Stimulated activated naive CD8-positive, alpha-beta T cell treated with anti-CD3 and anti-CD28 coated beads, Interleukin-15, amount 100 ng/mL, for 72 hours (primary cell): Measurements from ENCODE around the gene CCDC149.
A peak's percentile ranks its signal among the peaks of the same experiment; 100 is the strongest.

Experiments
- ATAC-seq: fragments of 150-1000 bp; cut with Tn5 transposase; 2 replicates; pipeline ENCODE4 v1.10.0; 2021; ENCODE audit warnings: mild to moderate bottlenecking, moderate library complexity
- DNase-seq, 2 donors: peaks; one replicate each; pipeline ENCODE4 v3.0.0; 2021 to 2022
- H3K27ac Mint-ChIP-seq, 2 donors: one replicate each; pipeline ENCODE4 v1.8.0; 2022; ENCODE audit warnings: mild to moderate bottlenecking in 2 of 2, mixed read lengths in 2 of 2, moderate library complexity in 2 of 2
- H3K27me3 Mint-ChIP-seq: one replicate; pipeline ENCODE4 v1.8.0; 2022; ENCODE audit warnings: mixed read lengths
- H3K4me1 Mint-ChIP-seq: one replicate; pipeline ENCODE4 v1.8.0; 2022; ENCODE audit warnings: mild to moderate bottlenecking, mixed read lengths
- H3K4me3 Mint-ChIP-seq, 2 donors: one replicate each; pipeline ENCODE4 v1.8.0; 2022; ENCODE audit warnings: mild to moderate bottlenecking in 2 of 2, mixed read lengths in 2 of 2, moderate library complexity in 1 of 2
- H3K9me3 Mint-ChIP-seq, 2 donors: one replicate each; pipeline ENCODE4 v1.8.0; 2022; ENCODE audit warnings: mixed read lengths in 2 of 2

The CCDC149 gene

DNA sequence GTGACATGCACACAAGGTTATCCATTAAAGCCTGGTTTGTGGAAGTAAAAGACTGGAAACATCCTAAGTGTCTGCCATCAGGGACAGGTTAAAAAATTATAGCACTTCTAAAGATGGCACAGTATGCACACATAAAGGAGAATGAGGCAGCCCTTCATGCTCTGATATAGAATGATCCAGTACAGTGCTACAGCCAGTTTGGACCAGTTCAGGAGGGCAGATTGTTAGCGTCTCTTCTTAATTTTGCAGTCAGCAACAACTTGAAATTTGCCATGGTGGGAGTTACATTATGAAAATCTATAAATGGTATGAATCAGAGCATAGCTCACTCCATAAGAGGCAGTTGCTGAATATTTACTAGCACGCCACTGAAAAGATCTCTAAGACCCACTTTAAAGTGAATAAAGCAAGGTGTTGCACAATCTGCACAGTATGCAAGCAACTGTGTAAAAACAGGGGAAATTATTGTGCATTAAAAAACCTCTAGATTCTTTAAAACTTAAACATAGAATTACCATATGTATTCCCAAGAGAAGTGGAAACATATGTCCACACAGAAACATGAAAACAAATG is 137.7 kb downstream of the CCDC149 start:
- no peak overlapping the region for H3K27ac Mint-ChIP-seq
- peaks cover 5 to 9% of the 10 kb centered on the region in 2 donors for H3K9me3 Mint-ChIP-seq
- peaks cover 10% of the 10 kb centered on the region for H3K27me3 Mint-ChIP-seq
- H3K4me3 Mint-ChIP-seq = no peak overlapping the region
- H3K4me1 Mint-ChIP-seq = peaks cover 3% of the 10 kb centered on the region
- DNase-seq = no peak
- ATAC-seq = no peak

DNA sequence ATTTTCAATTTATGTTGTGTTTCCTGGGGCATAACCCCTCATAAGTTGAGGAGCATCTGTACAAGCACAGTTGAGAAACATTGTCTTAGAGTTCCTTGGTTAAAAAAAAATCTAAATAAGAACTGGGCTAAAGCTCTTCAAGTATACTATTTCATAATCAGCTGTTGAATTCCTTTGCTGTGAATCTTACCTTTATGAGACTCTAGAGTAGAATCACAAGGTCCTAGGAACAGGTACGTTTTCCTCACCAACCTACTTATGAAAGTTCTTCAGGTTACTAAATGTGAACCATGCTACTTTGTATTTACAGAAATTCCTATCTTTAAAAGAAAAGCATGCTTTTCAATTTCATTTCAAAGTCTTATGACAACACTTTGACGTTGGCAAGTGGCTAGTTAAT is 138.4 kb downstream of the CCDC149 start:
- Mint-ChIP-seq H3K27me3 (peaks cover 10% of the 10 kb centered on the region), H3K4me1 (peaks cover 6% of the 10 kb centered on the region), H3K27ac (no peak overlapping the region), H3K4me3 (no peak overlapping the region), H3K9me3 (peaks cover 5 to 9% of the 10 kb centered on the region in 2 donors)
- DNase-seq = no peak
- no peak for ATAC-seq

DNA sequence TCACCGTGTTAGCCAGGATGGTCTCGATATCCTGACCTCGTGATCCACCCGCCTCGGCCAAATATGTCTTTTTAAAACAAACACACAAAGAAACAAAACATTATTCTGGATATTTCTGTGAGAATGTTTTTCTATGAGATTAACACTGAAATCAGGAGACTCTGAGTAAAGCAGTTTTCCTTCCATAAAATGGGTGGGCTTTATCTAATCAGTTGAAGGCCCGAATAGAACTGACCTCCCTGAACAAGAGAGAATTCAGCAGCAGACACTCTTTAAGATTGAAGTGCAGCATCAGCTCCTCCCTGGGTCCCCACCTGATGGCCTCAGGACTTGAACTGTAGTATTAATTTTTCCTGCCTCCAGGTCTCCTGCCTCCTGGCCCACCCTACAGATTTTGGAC is 139.9 kb downstream of the CCDC149 start:
- no peak overlapping the region for H3K4me3 Mint-ChIP-seq
- no peak for ATAC-seq
- H3K27me3 Mint-ChIP-seq = peaks cover 10% of the 10 kb centered on the region

DNA sequence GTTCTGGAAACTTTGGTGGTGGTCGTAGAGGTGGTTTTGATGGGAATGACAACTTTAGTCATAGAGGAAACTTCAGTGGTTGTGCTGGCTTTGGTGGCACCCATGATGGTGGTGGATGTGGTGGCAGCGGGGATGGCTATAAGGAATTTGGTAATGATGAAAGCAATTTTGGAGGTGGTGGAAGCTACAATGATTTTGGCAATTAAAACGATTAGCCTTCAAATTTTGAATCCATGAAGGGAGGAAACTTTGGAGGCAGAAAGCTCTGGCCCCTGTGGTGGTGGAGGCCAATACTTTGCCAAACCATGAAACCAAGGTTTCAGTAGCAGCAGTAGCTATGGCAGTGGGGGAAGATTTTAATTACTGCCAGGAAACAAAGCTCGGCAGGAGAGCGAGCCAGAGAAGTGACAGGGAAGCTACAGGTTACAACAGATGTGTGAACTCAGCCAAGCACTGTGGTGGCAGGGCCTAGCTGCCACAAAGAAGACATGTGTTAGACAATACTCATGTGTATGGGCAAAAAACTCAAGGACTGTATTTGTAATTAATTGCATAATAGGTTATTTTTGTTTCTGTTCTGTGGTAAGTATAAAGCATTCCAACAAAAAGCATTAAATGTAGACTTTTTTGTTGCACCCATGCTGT is 140.7 kb downstream of the CCDC149 start:
- ATAC-seq = no peak
- Mint-ChIP-seq H3K27me3 (peaks cover 10% of the 10 kb centered on the region), H3K27ac (no peak overlapping the region), H3K4me1 (peaks cover 6% of the 10 kb centered on the region), H3K9me3 (peaks cover 5 to 9% of the 10 kb centered on the region in 2 donors), H3K4me3 (no peak overlapping the region)
- DNase-seq = no peak

More for the DNA sequence above, 139.9 kb downstream of the CCDC149 start:
- DNase-seq = no peak
- Mint-ChIP-seq H3K27ac (no peak overlapping the region), H3K4me1 (peaks cover 6% of the 10 kb centered on the region), H3K9me3 (peaks cover 5 to 9% of the 10 kb centered on the region in 2 donors)

DNA sequence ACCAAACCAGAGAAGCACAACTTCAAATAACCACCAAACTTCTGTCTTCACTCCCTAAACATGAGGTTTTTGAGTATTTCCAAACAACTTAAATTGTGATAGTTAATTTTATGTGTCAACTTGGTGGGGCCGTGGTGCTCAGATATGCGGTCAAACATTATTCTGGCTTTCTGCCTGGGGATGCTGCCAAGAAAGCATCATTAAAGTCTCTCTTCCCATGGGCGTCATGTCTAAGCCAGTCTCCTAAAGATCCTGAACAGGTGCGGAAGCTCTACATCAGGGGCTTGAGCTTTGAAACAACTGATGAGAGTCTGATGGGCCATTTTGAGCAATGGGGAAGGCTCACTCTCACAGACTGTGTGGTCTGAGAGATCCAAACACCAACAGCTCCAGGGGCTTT is 141.6 kb downstream of the CCDC149 start:
- H3K9me3 Mint-ChIP-seq = peaks cover 8 to 9% of the 10 kb centered on the region in 2 donors
- no peak overlapping the region for H3K27ac Mint-ChIP-seq
- no peak for ATAC-seq
- peaks cover 6% of the 10 kb centered on the region for H3K4me1 Mint-ChIP-seq
- DNase-seq = no peak
- peaks cover 10% of the 10 kb centered on the region for H3K27me3 Mint-ChIP-seq
- H3K4me3 Mint-ChIP-seq = no peak overlapping the region

DNA sequence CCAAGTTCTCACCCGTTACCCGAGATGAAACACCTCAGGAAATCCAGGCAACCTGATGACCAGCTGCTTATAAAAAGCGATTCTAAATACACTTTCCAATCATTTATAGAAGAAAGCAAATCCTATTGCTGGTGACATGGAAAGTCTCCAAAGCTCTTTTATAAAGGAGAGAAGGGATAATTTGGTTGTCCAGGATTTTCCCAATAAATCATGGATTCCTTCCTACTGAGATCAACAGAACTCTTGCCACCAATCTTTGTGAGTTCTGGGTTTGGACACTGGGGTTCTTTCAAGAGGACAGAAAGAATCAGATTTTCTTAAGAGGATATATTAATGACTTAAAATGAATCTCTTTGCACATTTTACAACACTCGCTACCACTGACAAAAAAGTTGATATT is 142.2 kb downstream of the CCDC149 start:
- peaks cover 9 to 10% of the 10 kb centered on the region in 2 donors for H3K9me3 Mint-ChIP-seq
- no peak for ATAC-seq
- H3K27me3 Mint-ChIP-seq = peaks cover 10% of the 10 kb centered on the region
- DNase-seq = no peak
- H3K27ac Mint-ChIP-seq = no peak overlapping the region
- H3K4me3 Mint-ChIP-seq = no peak overlapping the region
- peaks cover 6% of the 10 kb centered on the region for H3K4me1 Mint-ChIP-seq

DNA sequence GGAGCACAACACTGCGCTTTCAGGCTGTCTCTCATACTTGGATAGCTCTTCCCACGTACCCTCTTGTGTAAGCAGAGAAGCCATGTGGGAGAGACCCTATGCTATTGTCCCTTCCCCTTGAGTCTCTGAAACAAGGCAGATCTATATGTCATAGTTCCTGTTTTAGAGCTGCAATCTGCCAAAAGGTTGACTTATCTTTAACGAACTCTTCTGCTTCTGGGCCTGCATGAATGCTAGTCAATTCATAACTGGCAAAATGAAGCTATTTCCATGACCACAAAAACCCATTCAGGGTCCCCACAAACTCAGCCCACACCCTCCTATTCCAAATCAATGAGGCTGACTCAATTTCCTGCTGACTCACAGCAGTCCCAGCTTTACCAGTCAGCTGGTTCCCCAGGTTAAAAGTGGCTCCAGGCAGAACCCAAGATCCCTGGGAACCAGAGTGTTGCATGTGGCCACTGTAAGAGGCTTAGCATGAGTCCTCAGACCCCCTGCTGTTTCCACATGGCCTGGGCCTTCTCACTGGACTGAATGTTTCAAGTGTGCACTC is 142.7 kb downstream of the CCDC149 start:
- Mint-ChIP-seq H3K27me3 (peaks cover 16% of the 10 kb centered on the region), H3K4me3 (no peak overlapping the region), H3K27ac (peak overlapping the region; percentile 77 to 82), H3K4me1 (peaks cover 6% of the 10 kb centered on the region), H3K9me3 (peaks cover 9 to 10% of the 10 kb centered on the region in 2 donors)
- peak; percentile 61 for ATAC-seq
- DNase-seq = peak in 1 of 2 donors; percentile 14

DNA sequence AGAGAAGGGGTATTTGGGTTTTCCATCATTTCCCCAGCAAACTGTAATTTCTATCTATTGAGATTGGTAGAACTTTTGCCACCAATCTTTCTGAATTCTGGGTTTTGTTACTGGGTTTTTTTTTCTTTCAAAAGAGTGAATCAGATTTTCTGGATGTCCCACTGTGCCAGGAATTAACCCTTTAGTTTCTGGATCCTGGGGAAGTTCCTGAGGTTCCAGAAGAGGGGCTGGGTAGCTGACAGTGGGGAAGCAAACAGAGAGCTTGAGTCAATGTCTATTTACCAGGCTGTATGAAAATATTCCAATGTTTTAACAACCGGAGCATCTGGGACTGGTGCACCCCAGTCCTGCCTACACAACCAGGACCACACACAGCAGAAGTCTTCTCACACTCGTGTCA is 143.3 kb downstream of the CCDC149 start:
- Mint-ChIP-seq H3K9me3 (peaks cover 9 to 10% of the 10 kb centered on the region in 2 donors), H3K4me1 (peaks cover 6% of the 10 kb centered on the region), H3K27ac (no peak overlapping the region), H3K4me3 (no peak overlapping the region), H3K27me3 (peaks cover 17% of the 10 kb centered on the region)
- DNase-seq = no peak
- no peak for ATAC-seq

DNA sequence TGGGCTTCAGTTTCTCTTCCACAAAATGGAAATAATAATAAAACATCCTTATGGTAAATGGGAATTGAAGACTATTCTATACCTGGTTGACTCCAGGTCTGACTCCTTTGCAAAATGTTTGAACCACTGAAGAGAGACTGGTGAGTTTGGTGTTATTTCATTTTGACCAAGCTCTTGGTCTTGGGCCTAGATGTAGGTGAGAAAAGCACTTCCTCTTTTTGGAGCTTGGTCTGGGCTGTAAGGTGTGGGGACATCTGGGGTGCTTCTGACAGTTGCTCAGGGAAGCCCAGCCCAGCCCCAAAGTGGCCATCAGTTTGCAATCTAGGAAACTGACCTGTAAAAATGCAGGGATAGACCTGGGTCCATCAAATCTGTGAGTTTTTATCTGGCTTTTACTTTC is 144.2 kb downstream of the CCDC149 start:
- Mint-ChIP-seq H3K4me1 (peaks cover 6% of the 10 kb centered on the region), H3K9me3 (peaks cover 9 to 10% of the 10 kb centered on the region in 2 donors)
- ATAC-seq = no peak

DNA sequence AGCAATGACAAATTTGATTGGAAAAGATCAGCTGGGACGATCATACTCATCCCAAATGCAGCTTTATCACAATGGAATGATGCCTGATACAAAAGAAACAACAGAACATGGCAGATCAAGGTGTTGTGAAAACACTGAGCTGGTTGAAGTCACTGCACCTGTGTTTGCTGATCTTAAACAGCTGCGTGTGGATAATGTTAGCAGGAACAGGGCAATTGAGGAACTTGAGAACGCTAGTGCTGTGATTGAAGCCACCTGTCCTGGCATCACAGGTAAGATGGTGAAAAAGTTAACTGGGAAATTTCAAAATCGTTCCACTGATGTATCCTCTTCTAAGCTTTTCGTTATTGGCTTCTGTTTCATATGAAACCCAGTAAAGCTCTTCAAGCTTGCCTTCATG is 144.8 kb downstream of the CCDC149 start:
- Mint-ChIP-seq H3K4me1 (peaks cover 6% of the 10 kb centered on the region), H3K27me3 (peaks cover 17% of the 10 kb centered on the region), H3K9me3 (peaks cover 9 to 10% of the 10 kb centered on the region in 2 donors), H3K27ac (no peak overlapping the region), H3K4me3 (no peak overlapping the region)
- ATAC-seq (no peak), DNase-seq (no peak)

More for the DNA sequence above, 144.2 kb downstream of the CCDC149 start:
- H3K4me3 Mint-ChIP-seq = no peak overlapping the region
- H3K27ac Mint-ChIP-seq = no peak overlapping the region
- DNase-seq = no peak
- peaks cover 17% of the 10 kb centered on the region for H3K27me3 Mint-ChIP-seq

DNA sequence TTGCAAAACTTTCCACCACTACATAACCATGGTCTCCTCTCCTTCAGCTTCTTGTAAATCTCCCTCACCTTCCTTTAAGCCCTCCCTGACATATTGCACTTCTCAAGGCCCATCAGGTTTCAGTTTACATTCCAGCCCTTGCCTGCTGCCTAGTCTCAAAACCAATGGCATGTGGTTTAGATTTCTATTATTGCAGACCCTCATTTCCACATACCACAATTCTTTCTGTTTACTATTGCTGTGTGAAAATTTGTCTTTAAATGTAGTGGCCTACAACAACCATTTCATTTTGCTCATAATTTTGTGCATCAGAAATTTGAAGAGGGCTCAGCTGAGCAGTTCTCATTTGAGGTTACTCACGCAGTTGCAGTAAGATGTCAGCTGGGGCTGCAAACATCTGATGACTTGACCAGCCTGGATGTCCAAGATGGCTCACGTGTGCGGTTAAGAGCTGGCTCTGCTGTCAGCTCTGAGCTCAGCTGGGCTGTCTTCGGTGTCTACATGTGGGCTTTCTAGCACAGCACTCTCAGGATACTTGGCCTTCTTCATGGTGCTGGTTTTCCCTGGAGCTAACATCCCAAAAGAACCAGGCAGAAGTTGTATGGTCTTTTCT is 147.4 kb downstream of the CCDC149 start:
- DNase-seq (no peak), ATAC-seq (no peak)

DNA sequence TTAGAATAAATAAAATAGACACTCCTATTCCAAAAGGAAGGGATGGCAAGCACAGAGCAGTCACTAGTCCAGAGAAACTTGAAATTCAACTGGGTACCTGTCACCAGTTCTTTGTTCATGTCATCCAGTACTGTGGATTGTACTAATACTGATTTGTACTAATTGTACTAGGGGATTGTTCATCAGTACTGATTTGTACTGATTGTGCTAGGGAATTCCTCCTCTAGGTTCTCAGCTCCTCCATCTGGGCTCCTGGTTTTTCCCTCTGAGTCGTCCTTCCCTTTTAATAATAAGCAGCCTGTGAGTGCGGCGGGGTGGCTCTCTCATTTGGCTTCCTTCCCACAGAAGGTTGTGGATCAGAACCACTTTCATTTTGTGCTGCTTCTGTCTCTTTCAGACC is 148.5 kb downstream of the CCDC149 start:
- Mint-ChIP-seq H3K9me3 (peaks cover 3 to 9% of the 10 kb centered on the region in 2 donors), H3K4me3 (no peak overlapping the region), H3K27me3 (peaks cover 8% of the 10 kb centered on the region), H3K4me1 (no peaks in the 10 kb centered on the region), H3K27ac (no peak overlapping the region)
- ATAC-seq (no peak), DNase-seq (no peak)

More for the DNA sequence above, 147.4 kb downstream of the CCDC149 start:
- no peak overlapping the region for H3K27ac Mint-ChIP-seq
- peaks cover 6% of the 10 kb centered on the region for H3K4me1 Mint-ChIP-seq
- peaks cover 0 to 5% of the 10 kb centered on the region in 2 donors for H3K9me3 Mint-ChIP-seq
- H3K27me3 Mint-ChIP-seq = peaks cover 8% of the 10 kb centered on the region
- no peak overlapping the region for H3K4me3 Mint-ChIP-seq

DNA sequence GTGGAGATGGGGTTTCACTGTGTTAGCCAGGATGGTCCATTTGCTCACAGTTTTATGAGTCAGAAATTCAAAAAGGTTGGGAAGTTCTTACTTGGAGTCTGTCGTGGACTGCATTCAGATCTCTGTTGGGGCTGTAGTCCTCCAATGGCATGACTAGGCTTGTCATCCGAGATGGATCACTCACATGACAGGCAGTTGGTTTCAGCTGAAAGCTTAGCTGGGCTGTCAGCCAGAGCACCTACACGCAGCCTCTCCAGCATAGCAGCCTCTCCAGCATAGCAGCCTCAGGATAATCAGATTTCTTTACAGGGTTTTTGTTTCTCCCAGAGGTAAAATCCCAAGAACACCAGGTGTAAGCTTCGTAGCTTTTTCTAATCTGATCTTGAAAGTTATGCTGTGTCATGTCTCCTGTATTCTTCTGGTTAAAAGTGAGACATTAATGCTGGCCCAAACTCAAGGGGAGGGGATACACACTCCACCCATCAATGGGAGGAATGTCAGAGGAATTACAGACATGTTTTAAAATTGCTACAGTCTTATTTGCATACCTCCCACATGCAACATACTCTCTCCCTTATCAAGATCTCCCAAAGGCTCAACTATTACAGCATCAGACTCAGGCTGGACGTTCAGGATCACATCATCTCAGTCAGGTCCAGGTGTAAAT is 149.1 kb downstream of the CCDC149 start:
- DNase-seq (no peak), ATAC-seq (no peak)
- no peaks in the 10 kb centered on the region for H3K4me1 Mint-ChIP-seq
- no peak overlapping the region for H3K4me3 Mint-ChIP-seq
- H3K27me3 Mint-ChIP-seq = peaks cover 8% of the 10 kb centered on the region
- peaks cover 9 to 13% of the 10 kb centered on the region in 2 donors for H3K9me3 Mint-ChIP-seq
- H3K27ac Mint-ChIP-seq = no peak overlapping the region
